Measurements from ENCODE around the gene SLC18A2. TPM values are rescaled to one million over a fixed set of nuclear protein-coding genes. Genes with fewer than 3 reads are reported as not detected.

The SLC18A2 gene
- total RNA-seq, 1 experiment from 2014 or later = 4.0 TPM

DNA sequence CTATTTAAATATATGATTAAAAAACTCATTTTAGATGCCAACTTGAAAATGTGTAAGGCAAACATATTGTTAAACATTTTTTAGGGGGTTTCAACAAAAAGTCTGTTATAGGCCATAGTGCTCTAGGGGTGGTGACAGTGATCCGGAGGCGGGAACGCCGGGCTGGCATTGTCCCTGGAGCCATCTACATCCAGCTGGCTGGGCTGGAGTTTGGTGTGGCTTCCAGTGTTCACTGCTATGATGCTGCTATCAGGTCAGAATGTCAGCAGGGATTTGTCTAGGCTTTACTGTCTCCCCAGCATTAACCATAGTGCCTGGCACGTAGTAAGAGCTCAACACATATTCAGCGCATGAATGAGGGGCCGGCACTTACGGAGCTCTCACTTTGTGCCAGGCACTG is 1.9 kb upstream of the SLC18A2 start:
- H3K27ac Mint-ChIP-seq = no peak overlapping the region
- Histone ChIP-seq H3K56ac (ENCODE audit: insufficient read length, low read depth, low read length) (no peak overlapping the region), H3K23ac (ENCODE audit: insufficient read length, low read depth, low read length) (no peak overlapping the region), H2BK12ac (ENCODE audit: insufficient read length, low read depth, low read length) (no peak overlapping the region), H2BK15ac (ENCODE audit: low read depth, low read length) (no peak overlapping the region), H2AK5ac (ENCODE audit: insufficient read length, low read length) (no peak overlapping the region), H3K27ac (ENCODE audit: insufficient read length, low read depth, low read length) (no peak overlapping the region), H3K18ac (ENCODE audit: insufficient read length, low read depth, low read length) (no peak overlapping the region), H2BK120ac (ENCODE audit: low read depth, low read length, poor library complexity, severe bottlenecking) (no peak overlapping the region), H3K79me1 (ENCODE audit: insufficient read depth, low read depth, low read length, poor library complexity, severe bottlenecking) (no peaks in the 10 kb centered on the region), H4K5ac (ENCODE audit: insufficient read length, low read depth, low read length) (no peak overlapping the region), H3K79me2 (ENCODE audit: insufficient read depth, low read length) (no peaks in the 10 kb centered on the region), H3K9ac (ENCODE audit: extremely low read depth, insufficient read length, low read length) (no peak overlapping the region), H3K4ac (ENCODE audit: low read depth, low read length) (no peak overlapping the region), H3K9me3 (ENCODE audit: control insufficient read depth, low read depth, low read length) (no peaks in the 10 kb centered on the region), H3K23me2 (ENCODE audit: insufficient read length, low read depth, low read length, poor library complexity, severe bottlenecking) (peaks cover 6% of the 10 kb centered on the region), H4K91ac (ENCODE audit: insufficient read length, low read depth, low read length) (no peak overlapping the region), H3K27me3 (ENCODE audit: insufficient read depth, low read length) (peaks cover 8% of the 10 kb centered on the region; the same call in 1 of the 2 replicates), H4K20me1 (ENCODE audit: control insufficient read depth, insufficient read depth, insufficient read length) (no peaks in the 10 kb centered on the region), H3K4me2 (ENCODE audit: insufficient read depth, insufficient read length, low read length) (no peak overlapping the region), H4K8ac (replicated peaks; ENCODE audit: insufficient read length, low read depth, low read length) (no peak overlapping the region), H3K14ac (ENCODE audit: insufficient read depth, low read length) (no peak overlapping the region), H2BK20ac (ENCODE audit: low read depth, low read length, poor library complexity, severe bottlenecking) (no peak overlapping the region), H2AFZ (ENCODE audit: low read length) (no peak overlapping the region), H3K4me1 (ENCODE audit: insufficient read depth, low read length) (no peaks in the 10 kb centered on the region), H3T11ph (ENCODE audit: low read length) (no peak overlapping the region), H2BK5ac (ENCODE audit: insufficient read length, low read length) (no peak overlapping the region)
- no peaks in the 10 kb centered on the region for H3K9me3 Mint-ChIP-seq
- TF ChIP-seq, protein P1, sequence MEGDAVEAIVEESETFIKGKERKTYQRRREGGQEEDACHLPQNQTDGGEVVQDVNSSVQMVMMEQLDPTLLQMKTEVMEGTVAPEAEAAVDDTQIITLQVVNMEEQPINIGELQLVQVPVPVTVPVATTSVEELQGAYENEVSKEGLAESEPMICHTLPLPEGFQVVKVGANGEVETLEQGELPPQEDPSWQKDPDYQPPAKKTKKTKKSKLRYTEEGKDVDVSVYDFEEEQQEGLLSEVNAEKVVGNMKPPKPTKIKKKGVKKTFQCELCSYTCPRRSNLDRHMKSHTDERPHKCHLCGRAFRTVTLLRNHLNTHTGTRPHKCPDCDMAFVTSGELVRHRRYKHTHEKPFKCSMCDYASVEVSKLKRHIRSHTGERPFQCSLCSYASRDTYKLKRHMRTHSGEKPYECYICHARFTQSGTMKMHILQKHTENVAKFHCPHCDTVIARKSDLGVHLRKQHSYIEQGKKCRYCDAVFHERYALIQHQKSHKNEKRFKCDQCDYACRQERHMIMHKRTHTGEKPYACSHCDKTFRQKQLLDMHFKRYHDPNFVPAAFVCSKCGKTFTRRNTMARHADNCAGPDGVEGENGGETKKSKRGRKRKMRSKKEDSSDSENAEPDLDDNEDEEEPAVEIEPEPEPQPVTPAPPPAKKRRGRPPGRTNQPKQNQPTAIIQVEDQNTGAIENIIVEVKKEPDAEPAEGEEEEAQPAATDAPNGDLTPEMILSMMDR (conservative IDR thresholded peaks at IDR 0.05) = no peak
- WGBS (ENCODE audit: extremely low coverage, insufficient read length, low lambda C conversion rate) = no CpG with 5 or more reads among the region's 8 CpGs
- peaks cover 67% of the 10 kb centered on the region for H3K27me3 Mint-ChIP-seq (ENCODE audit: low read depth)
- no peaks in the 10 kb centered on the region; a peak in 2 of 7 replicates for H3K36me3 Mint-ChIP-seq (ENCODE audit: insufficient read depth in 1 of 3, low read depth in 3 of 3)
- no peak for DNase-seq
- H3K4me1 Mint-ChIP-seq = peaks cover 3 to 9% of the 10 kb centered on the region in 2 experiments; a peak in 3 of 4 replicates
- peak overlapping the region in 1 of 2 experiments; percentile 40; a peak in 1 of 5 replicates for H3K4me3 Mint-ChIP-seq

All from H9 (cell line).